SK-N-SH treated with all-trans-retinoic acid at 6 μM for 48 hours (cell line): ENCODE results near the gene MAPK9.

Experiments used
- ATAC-seq: fragments of 200-7000 bp; cut with Tn5 transposase; 3 replicates; pipeline ENCODE4 v1.9.1; 2020; ENCODE audit warnings: mild to moderate bottlenecking, moderate library complexity
- ARNTL ChIP-seq: fragments of 450-650 bp; formaldehyde crosslinking; IDR thresholded peaks from 2 replicates; pipeline ENCODE4 v1.5.0; 2020; ENCODE audit warnings: low read depth, mild to moderate bottlenecking, moderate library complexity, borderline replicate concordance
- BACH2 ChIP-seq: fragments of 250-450 bp; sonication (Bioruptor Pico); IDR thresholded peaks from 2 replicates; pipeline ENCODE4 v1.9.0; 2021; ENCODE audit warnings: mild to moderate bottlenecking, borderline replicate concordance
- CSDC2 ChIP-seq: fragments of 250-450 bp; sonication (Bioruptor Pico); IDR thresholded peaks from 2 replicates; pipeline ENCODE4 v1.5.0; 2020; ENCODE audit warnings: mild to moderate bottlenecking, moderate library complexity
- CSRNP3 ChIP-seq: fragments of 250-450 bp; sonication (Bioruptor Pico); IDR thresholded peaks from 2 replicates; pipeline ENCODE4 v1.5.1; 2021; ENCODE audit warnings: mild to moderate bottlenecking, moderate library complexity
- ESRRG ChIP-seq: fragments of 250-450 bp; sonication (Bioruptor Pico); IDR thresholded peaks from 2 replicates; pipeline ENCODE4 v1.6.1; 2021; ENCODE audit warnings: mild to moderate bottlenecking
- GLIS3 ChIP-seq: fragments of 250-450 bp; sonication (Bioruptor Pico); IDR thresholded peaks from 2 replicates; pipeline ENCODE4 v1.5.0; 2020; ENCODE audit warnings: mild to moderate bottlenecking, moderate library complexity
- ISL1 ChIP-seq: fragments of 250-450 bp; sonication (Bioruptor Pico); IDR thresholded peaks from 2 replicates; pipeline ENCODE4 v2.1.2; 2022; ENCODE audit warnings: mild to moderate bottlenecking, moderate library complexity
- PATZ1 ChIP-seq: fragments of 250-450 bp; sonication (Bioruptor Pico); IDR thresholded peaks from 2 replicates; pipeline ENCODE4 v1.8.0; 2020; ENCODE audit warnings: mild to moderate bottlenecking, moderate library complexity, borderline replicate concordance
- POU6F1 ChIP-seq: fragments of 250-450 bp; sonication (Bioruptor Pico); IDR thresholded peaks from 2 replicates; pipeline ENCODE4 v1.8.0; 2021; ENCODE audit warnings: low read depth, mild to moderate bottlenecking, moderate library complexity, borderline replicate concordance
- PPARA ChIP-seq: fragments of 250-450 bp; sonication (Bioruptor Pico); IDR thresholded peaks from 2 replicates; pipeline ENCODE4 v1.5.0; 2020; ENCODE audit warnings: mild to moderate bottlenecking, borderline replicate concordance
- RARB ChIP-seq: fragments of 250-450 bp; sonication (Bioruptor Pico); IDR thresholded peaks from 2 replicates; pipeline ENCODE4 v1.8.0; 2021; ENCODE audit warnings: mild to moderate bottlenecking, moderate library complexity
- TCF4 ChIP-seq: fragments of 250-450 bp; sonication (Bioruptor Pico); IDR thresholded peaks from 2 replicates; pipeline ENCODE4 v1.8.0; 2021; ENCODE audit warnings: mild to moderate bottlenecking, moderate library complexity, borderline replicate concordance
- TOX ChIP-seq: fragments of 250-450 bp; sonication (Bioruptor Pico); IDR thresholded peaks from 2 replicates; pipeline ENCODE4 v1.8.0; 2021; ENCODE audit warnings: mild to moderate bottlenecking, moderate library complexity, borderline replicate concordance
- ZFP3 ChIP-seq: fragments of 250-450 bp; sonication (Bioruptor Pico); IDR thresholded peaks from 2 replicates; pipeline ENCODE4 v1.5.0; 2020; ENCODE audit warnings: mild to moderate bottlenecking, moderate library complexity
- ZFP30 ChIP-seq: fragments of 450-650 bp; formaldehyde crosslinking; IDR thresholded peaks from 2 replicates; pipeline ENCODE4 v1.5.0; 2022; ENCODE audit warnings: mild to moderate bottlenecking, moderate library complexity
- ZNF565 ChIP-seq: fragments of 450-650 bp; formaldehyde crosslinking; conservative IDR thresholded peaks from 2 replicates; pipeline ENCODE4 v1.5.0; 2020; ENCODE audit warnings: low read depth, mild to moderate bottlenecking, moderate library complexity
- ZNF70 ChIP-seq: fragments of 450-650 bp; formaldehyde crosslinking; IDR thresholded peaks from 2 replicates; pipeline ENCODE4 v1.5.0; 2020; ENCODE audit warnings: mild to moderate bottlenecking, moderate library complexity
- TF ChIP-seq, protein P1 (sequence below): fragments of 250-450 bp; sonication (Bioruptor Pico); IDR thresholded peaks from 2 replicates; pipeline ENCODE4 v1.5.0; 2020; ENCODE audit warnings: mild to moderate bottlenecking, moderate library complexity
- TF ChIP-seq, protein P2 (sequence below): fragments of 250-450 bp; sonication (Bioruptor Pico); IDR thresholded peaks from 2 replicates; pipeline ENCODE4 v1.5.1; 2020; ENCODE audit warnings: low read depth, mild to moderate bottlenecking, moderate library complexity

The MAPK9 gene

GRCh38 chr5:180339583-180340183 lies 47.8 kb upstream of the MAPK9 start:
- TF ChIP-seq ZFP30 = no peak
- TF ChIP-seq, protein P1, sequence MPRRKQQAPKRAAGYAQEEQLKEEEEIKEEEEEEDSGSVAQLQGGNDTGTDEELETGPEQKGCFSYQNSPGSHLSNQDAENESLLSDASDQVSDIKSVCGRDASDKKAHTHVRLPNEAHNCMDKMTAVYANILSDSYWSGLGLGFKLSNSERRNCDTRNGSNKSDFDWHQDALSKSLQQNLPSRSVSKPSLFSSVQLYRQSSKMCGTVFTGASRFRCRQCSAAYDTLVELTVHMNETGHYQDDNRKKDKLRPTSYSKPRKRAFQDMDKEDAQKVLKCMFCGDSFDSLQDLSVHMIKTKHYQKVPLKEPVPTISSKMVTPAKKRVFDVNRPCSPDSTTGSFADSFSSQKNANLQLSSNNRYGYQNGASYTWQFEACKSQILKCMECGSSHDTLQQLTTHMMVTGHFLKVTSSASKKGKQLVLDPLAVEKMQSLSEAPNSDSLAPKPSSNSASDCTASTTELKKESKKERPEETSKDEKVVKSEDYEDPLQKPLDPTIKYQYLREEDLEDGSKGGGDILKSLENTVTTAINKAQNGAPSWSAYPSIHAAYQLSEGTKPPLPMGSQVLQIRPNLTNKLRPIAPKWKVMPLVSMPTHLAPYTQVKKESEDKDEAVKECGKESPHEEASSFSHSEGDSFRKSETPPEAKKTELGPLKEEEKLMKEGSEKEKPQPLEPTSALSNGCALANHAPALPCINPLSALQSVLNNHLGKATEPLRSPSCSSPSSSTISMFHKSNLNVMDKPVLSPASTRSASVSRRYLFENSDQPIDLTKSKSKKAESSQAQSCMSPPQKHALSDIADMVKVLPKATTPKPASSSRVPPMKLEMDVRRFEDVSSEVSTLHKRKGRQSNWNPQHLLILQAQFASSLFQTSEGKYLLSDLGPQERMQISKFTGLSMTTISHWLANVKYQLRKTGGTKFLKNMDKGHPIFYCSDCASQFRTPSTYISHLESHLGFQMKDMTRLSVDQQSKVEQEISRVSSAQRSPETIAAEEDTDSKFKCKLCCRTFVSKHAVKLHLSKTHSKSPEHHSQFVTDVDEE (CRISPR knock-in tag) = no peak
- no peak for TF ChIP-seq ESRRG (CRISPR knock-in tag)
- no peak for TF ChIP-seq ARNTL (CRISPR knock-in tag)
- TF ChIP-seq PATZ1 (CRISPR knock-in tag) = no peak
- TF ChIP-seq PPARA (CRISPR knock-in tag) = no peak
- no peak for TF ChIP-seq CSDC2 (CRISPR knock-in tag)
- TF ChIP-seq CSRNP3 (CRISPR knock-in tag) = no peak
- no peak for TF ChIP-seq ISL1
- TF ChIP-seq ZNF565 (CRISPR knock-in tag) = no peak
- no peak for TF ChIP-seq POU6F1 (CRISPR knock-in tag)
- no peak for ATAC-seq

DNA sequence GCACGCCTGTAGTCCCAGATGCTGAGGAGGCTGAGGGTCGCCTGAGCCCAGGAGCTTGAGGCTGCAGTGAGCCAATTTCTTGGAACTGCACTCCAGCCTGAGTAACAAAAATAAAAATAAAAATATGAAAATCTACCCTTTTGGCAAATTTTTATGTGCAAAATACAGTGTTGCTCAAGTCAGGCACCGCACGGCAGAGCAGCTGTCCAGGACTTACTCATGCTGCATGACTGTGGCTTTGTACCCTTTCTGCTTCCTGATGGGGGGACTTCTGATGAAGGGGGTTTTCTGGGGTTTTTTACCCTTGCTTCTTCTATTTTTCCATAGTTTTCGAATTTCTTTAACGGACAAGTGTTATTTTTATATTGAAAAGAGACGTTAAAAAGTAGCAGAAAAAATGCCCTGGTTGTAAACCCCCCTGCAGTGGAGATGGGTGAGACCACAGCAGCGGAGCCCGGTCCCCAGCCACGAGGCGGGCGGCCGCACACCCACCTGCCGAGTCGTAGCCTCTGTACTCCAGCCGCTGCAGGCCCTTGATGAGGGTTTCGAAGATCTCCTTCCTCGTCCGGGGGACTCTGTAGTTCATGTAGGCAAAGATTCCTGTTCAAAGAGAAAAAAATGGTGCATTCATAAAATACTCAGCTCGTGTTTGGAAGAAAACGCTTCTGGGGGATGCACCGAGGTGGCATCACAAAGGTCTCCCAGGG lies 46.3 kb upstream of the MAPK9 start:
- TF ChIP-seq ESRRG (CRISPR knock-in tag) = no peak
- TF ChIP-seq TOX (CRISPR knock-in tag) = no peak
- no peak for TF ChIP-seq ISL1
- no peak for TF ChIP-seq GLIS3 (CRISPR knock-in tag)
- TF ChIP-seq, protein P2, sequence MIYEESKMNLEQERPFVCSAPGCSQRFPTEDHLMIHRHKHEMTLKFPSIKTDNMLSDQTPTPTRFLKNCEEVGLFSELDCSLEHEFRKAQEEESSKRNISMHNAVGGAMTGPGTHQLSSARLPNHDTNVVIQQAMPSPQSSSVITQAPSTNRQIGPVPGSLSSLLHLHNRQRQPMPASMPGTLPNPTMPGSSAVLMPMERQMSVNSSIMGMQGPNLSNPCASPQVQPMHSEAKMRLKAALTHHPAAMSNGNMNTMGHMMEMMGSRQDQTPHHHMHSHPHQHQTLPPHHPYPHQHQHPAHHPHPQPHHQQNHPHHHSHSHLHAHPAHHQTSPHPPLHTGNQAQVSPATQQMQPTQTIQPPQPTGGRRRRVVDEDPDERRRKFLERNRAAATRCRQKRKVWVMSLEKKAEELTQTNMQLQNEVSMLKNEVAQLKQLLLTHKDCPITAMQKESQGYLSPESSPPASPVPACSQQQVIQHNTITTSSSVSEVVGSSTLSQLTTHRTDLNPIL (CRISPR knock-in tag) = no peak
- TF ChIP-seq, protein P1 (CRISPR knock-in tag) = no peak
- no peak for TF ChIP-seq POU6F1 (CRISPR knock-in tag)
- TF ChIP-seq ZFP3 (CRISPR knock-in tag) = no peak
- no peak for TF ChIP-seq ZNF565 (CRISPR knock-in tag)
- TF ChIP-seq PATZ1 (CRISPR knock-in tag) = no peak
- TF ChIP-seq TCF4 (CRISPR knock-in tag) = no peak
- TF ChIP-seq RARB (CRISPR knock-in tag) = no peak
- TF ChIP-seq PPARA (CRISPR knock-in tag) = no peak
- TF ChIP-seq BACH2 = no peak
- TF ChIP-seq ZNF70 = no peak
- TF ChIP-seq CSDC2 (CRISPR knock-in tag) = no peak
- ATAC-seq = no peak
